ENCODE data around the gene IL9.

DNA sequence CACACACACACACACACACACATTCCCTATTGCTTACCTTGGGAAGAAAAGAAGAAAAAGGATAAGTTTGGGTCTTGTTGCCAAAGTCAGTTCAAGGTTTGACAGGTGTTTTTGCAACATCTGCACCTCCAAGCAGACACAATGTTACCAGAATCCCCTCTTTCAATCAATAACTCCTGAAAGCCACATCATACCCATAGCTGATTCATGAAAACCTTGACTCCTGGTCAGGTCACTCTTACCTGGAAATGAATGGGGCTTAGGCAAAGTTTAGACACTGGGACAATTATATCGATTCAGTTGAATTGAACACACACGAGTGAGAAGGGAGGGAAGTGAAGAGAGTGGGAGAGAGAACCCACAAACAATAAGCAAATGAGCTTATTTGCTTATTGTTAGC, 27.0 kb downstream of the IL9 start:
- TF ChIP-seq, protein P1, sequence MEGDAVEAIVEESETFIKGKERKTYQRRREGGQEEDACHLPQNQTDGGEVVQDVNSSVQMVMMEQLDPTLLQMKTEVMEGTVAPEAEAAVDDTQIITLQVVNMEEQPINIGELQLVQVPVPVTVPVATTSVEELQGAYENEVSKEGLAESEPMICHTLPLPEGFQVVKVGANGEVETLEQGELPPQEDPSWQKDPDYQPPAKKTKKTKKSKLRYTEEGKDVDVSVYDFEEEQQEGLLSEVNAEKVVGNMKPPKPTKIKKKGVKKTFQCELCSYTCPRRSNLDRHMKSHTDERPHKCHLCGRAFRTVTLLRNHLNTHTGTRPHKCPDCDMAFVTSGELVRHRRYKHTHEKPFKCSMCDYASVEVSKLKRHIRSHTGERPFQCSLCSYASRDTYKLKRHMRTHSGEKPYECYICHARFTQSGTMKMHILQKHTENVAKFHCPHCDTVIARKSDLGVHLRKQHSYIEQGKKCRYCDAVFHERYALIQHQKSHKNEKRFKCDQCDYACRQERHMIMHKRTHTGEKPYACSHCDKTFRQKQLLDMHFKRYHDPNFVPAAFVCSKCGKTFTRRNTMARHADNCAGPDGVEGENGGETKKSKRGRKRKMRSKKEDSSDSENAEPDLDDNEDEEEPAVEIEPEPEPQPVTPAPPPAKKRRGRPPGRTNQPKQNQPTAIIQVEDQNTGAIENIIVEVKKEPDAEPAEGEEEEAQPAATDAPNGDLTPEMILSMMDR (IDR thresholded peaks at IDR 0.05), result no peak
- TF ChIP-seq POLR2A (IDR thresholded peaks at IDR 0.05), result no peak

All from lower leg skin (tissue), 3 donors.